ENCODE results near the gene TULP3.

Gene TULP3

DNA sequence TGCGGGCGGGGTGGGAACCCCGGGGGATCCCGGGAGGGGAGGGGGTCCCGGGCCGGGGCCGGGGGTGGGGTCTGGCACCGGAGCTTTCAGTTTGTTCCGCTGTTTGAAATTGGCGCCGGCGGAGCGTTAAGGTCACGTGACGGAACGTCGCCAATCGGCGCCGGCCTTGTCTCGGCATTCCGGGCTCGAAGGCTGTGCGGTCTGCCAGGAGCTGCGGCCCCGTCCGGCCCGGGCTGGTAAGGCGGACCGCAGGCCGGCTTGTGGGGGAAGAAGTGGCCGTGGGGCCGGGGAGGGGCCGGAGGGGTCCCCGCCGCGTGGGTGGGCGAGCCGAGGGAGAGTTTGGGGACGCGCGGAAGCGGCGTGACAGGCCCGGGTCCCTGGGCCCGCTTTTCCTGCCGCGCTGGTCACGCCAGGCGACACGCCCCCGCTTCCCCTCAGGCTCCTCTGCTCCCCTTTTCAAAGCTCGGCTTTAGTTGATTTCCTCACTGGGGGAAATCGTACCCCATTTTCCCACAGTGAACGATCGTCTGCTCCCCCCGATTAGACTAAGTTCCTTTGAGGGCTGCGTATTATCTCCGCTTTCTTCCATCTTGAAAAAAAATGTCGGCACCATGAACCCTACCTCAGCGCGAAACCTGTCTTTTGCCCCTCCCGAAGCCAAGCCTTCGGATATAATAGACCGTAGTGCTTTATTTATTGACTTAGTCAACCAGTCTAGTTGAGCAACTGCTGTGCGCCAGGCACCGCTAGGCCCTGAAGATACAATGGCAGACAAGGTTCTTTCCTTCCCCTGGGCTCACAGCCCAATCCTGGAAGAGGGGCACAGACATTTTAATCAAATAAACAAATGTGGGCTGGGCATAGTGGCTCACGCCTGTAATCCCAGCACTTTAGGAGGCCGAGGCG lies 13.4 kb upstream of the TULP3 start, which contains the start of the genes FOXM1 and RHNO1:
Gene FOXM1, minus strand, starts transcription at position 128 of the 906 bp plus-strand sequence. CDS start 2,696 bp downstream, outside the sequence.
Gene RHNO1, plus strand, starts transcription at position 177 of the 906 bp plus-strand sequence. CDS start 8,144 bp downstream, outside the sequence.
- DNase-seq (ENCODE audit: low read depth), result peak; percentile 84

DNA sequence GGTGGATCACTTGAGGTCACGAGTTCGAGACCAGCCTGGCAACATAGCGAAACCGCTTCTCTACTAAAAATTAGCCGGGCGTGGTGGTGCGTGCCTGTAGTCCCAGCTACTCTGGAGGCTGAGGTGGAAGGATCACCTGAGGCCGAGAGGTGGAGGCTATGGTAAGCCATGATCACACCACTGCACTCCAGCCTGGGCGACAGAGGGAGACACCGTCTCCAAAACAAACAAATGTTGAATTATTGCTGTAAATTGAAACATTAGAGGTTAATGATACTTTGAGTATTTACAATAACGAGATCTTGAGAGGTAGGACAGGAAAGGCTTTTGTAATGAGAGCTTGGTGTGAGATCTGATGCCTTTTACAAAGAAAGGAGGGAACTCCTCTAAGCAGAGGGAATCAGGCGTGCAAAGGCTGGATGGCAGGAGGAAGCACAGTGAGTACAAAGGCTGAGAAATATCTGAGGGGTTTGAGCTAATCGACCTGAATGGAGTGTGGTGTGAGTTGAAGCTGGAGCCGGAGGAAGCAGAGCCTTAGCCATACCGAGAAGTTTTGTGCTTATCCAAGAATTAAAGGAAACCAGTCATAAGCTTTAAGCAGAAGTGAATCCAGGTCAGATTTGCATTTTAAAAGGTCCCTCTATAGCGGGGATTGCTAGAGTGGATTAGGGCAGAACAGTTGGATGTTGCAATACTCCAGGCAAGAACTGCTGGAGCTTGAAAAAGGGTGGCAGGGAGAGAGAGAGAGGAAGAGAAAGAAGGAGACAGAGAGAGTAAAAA lies 12.5 kb upstream of the TULP3 start:
- no peak for DNase-seq (ENCODE audit: low read depth)

DNA sequence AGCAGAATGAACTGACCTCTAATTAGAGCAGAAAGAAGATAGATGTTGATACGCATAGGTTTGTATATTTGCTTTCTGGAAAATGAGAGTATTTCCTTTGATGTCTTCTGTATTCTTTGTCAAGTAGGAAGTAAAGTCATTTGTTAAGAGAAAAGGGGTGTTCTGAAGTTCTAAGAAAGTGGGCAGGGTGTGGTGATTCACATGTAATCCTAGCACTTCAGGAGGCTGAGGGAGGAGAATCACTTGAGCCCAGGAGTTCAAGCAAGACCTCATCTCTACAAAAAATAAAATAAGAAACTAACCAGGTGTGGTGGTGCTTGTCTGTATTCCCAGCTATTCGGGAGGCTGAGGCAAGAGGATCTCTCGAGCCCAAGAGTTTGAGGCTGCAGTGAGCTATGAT lies 10.8 kb upstream of the TULP3 start:
- DNase-seq (ENCODE audit: low read depth), result no peak

DNA sequence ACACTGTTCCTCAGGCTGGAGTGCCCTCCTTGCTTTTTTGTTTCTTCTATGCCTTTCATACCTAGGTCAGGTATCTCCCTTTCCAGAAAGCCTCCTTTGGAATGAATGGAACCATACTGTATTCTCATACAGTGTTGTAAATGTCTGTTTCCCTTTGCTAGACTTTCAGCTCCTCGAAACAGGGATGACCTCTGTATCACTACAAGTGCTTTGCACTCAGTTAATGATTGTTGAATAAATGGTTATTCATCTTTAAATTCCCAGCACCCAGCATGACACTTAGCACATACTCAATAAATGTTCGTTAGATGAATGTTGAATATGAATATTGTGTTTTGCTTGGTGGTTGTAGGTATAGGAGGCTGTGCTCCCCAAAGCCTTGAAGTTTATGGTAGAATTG lies 5.9 kb upstream of the TULP3 start:
- DNase-seq (ENCODE audit: low read depth), result no peak

DNA sequence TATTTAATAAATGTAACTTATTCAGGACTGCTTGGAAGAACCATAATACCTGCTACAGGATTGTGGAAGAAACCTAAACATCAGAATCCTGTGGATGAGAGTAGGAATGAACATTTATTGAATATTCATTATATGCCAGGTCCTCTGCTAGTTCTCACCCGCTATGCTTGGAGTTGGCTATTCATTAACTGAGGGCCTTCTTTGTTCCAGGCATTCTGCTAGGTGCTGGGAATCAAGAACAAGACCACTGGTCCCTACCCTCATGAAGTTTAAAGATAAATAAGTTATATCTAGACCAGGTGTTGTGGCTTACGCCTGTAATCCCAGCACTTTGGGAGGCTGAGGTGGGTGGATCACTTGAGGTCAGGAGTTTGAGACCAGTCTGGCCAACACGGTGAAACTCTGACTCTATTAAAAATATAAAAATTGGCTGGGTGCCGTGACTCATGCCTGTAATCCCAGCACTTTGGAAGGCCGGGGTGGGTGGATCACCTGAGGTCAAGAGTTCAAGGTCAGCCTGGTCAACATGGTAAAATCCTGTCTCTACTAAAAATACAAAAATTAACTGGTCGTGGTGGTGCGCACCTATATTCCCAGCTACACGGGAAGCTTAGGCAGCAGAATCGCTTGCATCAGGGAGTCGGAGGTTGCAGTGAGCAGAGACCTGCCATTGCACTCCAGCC lies 3.8 kb upstream of the TULP3 start:
- no peak for DNase-seq (ENCODE audit: low read depth)

DNA sequence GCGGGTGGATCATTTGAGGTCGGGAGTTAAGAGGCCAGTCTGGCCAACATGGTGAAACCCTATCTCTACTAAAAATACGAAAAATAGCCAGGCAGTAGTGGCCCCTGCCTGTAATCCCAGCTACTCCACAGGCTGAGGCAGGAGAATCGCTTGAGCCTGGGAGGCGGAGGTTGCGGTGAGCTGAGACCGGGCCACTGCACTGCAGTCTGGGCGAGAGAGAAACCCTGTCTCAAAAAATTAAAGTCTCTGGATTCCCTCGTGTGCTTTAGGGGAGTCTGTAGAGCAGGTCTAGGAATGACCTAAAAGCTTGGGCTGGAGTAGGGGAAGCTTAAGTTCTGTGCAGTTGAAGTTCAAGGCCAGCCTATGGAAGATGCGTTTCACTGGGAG lies 697 bp upstream of the TULP3 start:
- DNase-seq (ENCODE audit: low read depth), result no peak

DNA sequence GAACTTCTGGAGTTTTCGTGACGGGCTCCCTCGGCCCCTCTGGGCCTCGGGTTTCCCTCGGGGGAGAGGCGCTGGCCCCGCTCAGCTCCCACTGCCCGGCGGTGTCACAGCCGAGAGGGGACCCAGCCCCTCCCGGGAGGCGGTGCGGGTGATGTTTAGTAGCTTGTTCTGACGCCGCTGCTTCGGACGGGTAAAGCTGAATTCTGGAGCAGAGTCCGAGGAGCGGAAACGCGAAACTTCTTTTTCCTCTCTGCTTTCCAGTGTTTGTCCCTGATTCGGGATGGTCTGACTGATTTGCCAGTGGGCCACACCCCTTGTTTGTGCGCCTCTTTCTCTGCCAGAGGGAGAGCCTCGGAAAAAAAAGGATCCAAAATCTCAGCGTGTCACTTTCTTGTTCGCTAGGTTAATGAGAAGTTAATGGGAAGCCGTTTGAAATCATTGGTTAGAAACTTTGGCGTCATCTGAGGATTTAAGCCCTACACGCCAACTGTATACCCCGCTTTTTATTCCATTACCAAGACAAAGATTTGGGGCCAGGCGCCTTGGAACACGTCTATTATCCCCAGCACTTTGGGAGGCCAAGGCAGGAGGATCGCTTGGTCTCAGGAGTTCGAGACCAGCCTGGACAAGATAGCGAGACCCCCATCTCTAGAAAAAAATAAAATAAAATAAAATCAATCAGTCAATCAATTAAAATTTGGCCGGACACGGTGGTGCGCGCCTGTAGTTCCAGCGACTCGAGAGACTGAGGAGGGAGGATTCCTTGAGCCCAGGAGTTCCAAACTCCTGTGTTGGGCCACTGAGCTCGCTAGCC lies 756 bp downstream of the TULP3 start:
- no peak for DNase-seq (ENCODE audit: low read depth)

DNA sequence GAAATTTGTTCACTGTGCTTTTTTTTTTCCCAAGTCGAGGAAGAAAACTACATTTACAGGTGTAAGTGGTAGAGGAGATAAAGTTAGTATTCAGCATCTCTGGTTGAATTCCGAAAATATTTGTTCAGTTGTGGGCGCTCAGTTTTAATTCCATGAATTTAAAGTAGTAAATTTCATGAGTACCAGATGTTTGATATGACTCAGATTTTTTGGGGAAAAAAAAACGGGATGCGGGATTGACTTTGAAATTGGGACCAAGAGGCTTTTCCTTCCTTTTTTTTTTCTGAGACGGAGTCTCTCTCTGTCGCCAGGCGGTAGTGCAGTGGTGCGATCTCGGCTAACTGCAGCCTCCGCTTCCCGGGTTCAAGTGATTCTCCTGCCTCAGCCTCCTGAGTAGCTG lies 1.6 kb downstream of the TULP3 start:
- no peak for DNase-seq (ENCODE audit: low read depth)

DNA sequence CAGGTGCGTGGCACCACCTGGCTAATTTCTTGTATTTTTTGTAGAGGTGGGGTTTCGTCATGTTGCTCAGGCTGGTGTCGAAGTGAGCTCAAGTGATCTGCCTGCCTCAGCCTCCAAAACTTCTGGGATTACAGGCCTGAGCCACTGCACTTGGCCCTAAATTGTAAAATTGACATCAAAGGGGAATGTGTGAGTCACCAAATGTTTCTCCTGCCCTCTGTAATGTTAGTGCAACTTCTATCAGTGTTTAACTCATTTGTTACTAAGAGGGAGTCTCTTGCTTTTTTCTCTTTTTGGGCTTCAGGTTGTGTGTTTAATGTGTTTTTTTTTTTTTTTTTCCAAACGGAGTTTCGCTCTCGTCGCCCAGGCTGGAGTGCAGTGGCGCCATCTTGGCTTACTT lies 2.3 kb downstream of the TULP3 start:
- DNase-seq (ENCODE audit: low read depth), result no peak

DNA sequence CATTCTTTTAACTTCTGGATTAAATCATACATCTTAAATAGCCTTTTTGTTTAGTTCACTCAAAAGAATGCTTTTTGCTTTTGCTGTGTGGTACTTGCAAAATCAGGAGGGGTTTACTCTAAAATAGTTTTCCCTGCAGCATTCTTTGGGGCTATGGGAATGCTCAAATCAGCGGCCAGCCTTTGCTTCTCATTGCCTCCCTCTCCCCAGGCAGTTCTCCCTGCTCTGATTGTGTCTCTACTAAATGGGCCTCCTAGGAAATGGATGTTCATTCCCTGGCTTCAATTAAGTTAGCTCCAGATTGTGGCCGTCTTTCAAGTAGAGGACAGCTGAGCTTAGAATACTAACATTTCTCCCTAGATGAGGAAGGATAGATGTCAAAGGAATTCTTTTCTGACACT lies 4.4 kb downstream of the TULP3 start:
- DNase-seq (ENCODE audit: low read depth), result no peak

DNA sequence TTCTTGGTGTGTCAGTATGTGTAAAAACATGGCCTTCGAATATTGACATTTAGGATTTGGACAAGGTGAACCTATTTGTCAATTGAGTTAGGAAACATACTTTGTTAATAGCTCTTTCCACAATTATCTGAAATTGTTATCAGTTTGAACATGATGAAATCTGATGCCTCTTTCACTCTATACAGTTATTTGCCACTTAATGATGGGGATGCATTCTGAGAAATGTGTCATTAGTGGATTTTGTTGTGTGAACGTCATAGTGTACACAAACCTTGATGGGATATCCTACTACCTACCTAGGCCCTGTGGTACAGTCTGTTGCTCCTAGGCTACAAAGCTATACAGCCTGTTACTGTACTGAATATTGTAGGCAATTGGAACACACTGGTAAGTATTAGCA lies 4.8 kb downstream of the TULP3 start:
- DNase-seq (ENCODE audit: low read depth), result no peak

DNA sequence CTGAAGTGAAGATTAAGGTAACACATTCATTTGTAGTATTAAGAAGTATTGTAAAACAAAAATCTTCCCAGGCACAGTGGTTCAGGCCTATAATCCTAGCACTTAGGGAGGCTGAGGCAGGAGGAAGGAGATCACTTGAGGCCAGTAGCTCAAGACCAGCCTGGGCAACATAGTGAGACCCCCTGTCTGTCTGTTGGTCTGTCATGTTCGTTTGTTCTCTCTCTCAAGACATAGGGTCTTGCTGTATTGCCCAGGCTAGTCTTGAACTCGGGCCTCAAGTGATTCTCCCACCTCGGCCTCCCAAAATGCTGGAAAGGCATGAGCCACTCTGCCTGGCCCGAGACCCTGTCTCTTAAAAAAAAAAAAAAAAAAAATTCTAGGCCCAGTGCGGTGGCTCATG lies 6.7 kb downstream of the TULP3 start:
- DNase-seq (ENCODE audit: low read depth), result no peak

DNA sequence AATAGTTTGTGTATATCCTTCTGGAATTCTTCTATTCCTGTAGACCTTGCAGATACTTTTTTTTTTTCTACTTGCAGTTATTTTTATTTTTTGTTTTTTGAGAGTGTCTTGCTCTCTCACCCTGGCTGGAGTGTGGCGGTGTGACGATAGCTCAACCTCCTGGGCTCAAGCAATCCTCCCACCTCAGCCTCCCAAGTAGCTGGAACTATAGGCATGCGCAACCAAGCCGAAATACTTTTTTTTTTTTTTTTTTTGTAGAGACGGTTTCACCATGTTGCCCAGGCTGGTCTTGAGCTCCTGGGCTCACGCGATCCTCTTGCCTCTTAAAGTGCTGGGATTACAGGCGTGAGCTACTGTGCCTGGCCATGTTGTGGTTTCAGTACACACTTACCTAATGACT lies 10.0 kb downstream of the TULP3 start:
- no peak for DNase-seq (ENCODE audit: low read depth)

DNA sequence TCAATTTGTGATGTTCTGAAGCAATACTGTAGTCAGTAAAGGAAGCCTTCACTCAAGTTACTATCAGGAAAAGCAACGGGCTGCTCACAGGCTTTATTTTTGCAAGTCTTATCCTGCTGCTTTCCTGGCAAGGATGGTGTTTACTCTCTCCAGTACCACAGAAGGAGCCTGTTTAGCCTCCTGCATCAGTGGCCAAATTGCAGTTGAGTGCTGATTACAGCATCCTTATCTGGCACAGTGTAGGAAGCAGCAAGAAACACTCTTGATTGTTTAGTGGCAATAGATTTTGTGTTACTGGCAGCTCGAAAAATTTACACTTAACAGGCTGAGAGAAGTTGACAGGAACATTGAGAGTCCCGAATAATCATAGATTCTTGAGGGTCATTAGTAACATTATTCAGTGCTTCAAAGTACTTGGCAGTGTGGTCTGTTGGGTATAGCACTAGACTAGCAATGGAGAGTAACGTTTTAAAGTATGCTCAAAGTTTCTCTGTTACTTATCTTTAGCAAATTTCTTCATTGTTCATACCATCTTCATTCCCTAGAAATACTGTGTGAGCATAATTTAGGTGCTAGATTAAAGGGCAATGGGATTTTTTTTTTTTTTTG lies 11.7 kb downstream of the TULP3 start:
- no peak for DNase-seq (ENCODE audit: low read depth)

DNA sequence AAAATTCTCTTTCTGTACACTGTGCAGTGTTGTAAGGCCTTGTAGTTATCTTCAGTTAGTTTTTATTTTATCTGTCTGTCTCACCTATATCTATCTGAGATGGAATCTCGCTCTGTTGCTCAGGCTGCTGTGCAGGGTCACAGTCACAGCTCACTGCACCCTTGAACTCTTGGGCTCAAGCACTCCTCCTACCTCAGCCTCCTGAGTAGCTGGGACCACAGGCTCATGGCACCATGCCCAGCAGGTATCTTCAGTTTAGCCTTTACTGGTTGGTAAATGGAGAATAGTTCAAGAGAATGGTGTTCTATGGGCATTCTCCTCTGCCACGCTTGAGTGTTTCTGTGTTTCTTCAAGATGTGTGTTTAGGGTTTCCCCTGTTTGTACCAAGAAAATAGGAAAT lies 13.6 kb downstream of the TULP3 start:
- no peak for DNase-seq (ENCODE audit: low read depth)

DNA sequence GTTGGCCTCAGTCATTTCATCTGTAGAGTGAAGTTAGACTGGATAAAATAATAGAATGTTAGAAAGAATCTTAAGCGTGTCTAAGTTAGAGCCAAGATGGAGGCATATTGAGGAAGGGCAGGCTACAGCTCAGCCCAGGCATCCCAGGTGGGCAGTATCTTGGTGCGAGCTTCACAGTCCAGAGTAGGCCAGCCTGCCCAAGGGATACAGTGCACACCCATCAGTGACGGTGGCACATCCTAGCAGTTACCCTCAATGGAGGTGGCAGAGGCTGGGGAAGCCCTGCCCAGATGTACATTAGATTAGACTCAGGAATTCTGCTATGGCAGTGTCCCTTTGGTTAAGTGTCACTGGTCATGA lies 21.5 kb downstream of the TULP3 start:
- no peak for DNase-seq (ENCODE audit: low read depth)

DNA sequence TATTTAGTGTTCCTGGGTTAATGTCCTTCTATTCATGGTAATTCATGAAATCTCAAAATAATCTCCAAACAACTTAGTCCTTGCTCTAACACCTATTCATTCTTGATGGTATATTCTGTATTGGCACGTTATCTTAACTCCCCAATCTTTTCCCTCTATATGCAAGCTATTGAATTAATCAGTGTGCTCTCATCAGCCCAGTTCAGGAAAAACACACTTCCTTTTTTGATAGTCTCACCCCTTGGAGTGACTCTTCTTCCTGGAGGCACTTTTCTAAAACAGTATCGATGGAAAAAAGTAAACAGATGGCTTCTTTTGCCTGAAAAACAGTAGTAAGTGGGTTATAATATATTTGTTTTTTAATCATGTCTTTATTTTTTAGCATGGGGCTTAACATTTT lies 28.6 kb downstream of the TULP3 start:
- DNase-seq (ENCODE audit: low read depth), result no peak

DNA sequence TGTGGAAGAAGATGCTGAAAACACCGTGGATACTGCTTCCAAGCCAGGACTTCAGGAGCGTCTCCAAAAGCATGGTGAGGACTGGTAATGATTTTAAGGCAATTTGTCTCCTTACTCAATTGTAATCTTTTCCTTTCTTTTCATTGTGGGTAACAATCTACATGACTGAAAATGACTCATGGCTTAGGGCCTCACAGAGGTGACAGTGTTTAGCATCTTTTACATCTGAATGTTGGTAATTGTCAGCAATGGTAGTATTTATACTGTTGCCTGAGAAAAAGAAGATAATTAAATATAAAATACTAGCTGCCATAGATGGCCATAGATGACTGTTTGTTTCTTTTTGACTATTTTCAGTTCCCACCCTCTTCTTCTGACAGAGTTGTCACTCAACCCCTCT lies 31.6 kb downstream of the TULP3 start:
- no peak for DNase-seq (ENCODE audit: low read depth)

DNA sequence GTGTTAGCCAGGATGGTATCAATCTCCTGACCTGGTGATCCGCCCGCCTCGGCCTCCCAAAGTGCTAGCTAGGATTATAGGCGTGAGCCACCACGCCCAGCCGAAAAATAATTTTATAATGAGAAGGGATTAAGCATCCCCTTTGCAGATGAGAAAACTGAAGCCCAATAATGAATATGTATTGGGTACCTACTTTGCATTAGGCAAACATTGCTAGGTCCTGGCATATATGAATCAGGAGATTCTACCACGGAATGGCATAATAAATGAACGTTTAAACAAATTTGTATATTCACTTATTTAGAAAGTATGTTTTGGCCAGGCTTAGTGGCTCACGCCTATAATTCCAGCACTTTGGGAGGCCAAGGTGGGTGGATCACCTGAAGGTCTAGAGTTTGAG lies 32.4 kb downstream of the TULP3 start:
- no peak for DNase-seq (ENCODE audit: low read depth)

DNA sequence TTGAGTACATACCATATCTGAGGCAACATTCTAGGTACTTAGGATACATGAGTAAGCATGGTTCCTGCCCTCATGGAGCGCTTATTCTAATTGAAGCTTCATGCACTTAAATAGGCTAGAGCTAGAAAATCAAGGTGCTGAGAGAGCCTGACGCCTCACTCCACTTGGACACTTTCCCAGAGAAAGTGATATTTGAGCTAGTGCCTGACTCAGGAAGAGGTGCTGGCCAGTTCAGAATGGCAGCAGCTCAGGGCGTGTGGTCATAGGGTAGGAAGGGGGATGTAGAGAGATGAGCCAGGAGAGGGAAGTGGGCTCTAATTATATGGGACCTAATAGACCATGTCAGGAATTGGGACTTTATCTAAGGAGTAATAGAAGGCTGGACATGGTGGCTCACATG lies 33.3 kb downstream of the TULP3 start:
- DNase-seq (ENCODE audit: low read depth), result no peak

DNA sequence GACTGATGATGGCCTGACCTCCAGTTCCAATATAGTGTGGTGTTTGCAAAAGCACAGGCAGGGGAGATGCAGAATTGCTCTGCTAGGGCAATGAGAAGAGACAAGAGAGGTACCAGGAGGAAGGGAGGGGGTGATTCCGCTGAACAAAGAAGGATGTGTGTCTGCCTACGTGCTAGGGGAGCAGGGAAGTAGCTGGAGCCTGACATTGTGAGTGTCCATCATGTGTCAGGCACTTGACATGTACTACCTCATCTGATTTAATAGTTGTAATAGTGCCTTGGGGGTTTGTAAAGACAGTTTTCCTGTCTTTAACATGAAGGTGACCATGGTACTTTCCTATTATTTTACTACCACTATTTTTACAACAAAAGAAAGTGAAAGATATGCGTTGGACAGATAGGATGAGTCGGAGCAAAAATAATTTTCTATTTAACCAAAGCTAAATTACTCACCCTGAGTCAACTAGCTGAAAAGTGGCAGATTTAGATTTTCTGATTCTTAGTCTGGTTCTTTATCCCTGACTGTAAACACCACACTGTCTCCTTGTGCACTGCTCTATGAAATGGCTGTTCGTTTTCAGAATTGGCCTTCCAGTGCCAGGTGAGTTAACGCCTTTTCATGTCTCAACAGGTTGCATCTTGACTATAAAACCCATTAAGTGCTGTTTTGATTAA lies 34.8 kb downstream of the TULP3 start:
- DNase-seq (ENCODE audit: low read depth), result no peak
